CD4-positive, alpha-beta T cell (primary cell): Measurements from ENCODE around the gene VPS13D. TPM values are rescaled to one million over a fixed set of nuclear protein-coding genes. Genes with fewer than 3 reads are reported as not detected.

Source experiments
- ATAC-seq: fragments of 200-7000 bp; cut with Tn5 transposase; one replicate; pipeline ENCODE4 v1.10.0; 2022; ENCODE audit warnings: mild to moderate bottlenecking; ENCODE audit not compliant: poor library complexity
- CTCF ChIA-PET: fragments of 350-600 bp; sonication (Branson Sonifier 250); formaldehyde crosslinking; loops from one replicate; lab custom pipeline; 2021; ENCODE audit warnings: antibody characterized with exemption, inconsistent platforms; lab: Charles Lee
- POLR2A ChIA-PET: fragments of 350-600 bp; sonication (Branson Sonifier 250); formaldehyde crosslinking; loops from one replicate; lab custom pipeline; 2021; ENCODE audit warnings: antibody characterized with exemption, inconsistent platforms; lab: Charles Lee
- DNase-seq, 14 experiments: peaks; one replicate each; pipeline ENCODE4 v3.0.0-alpha.2; 2013 to 2020; ENCODE audit warnings: mixed read lengths in 2 of 14
- H3K27ac ChIP-seq, 2 donors: one replicate each; pipeline versions ENCODE4 v1.5.1 to v1.7.0; 2013; ENCODE audit warnings: low read length in 2 of 2, low read depth in 1 of 2, mild to moderate bottlenecking in 1 of 2
- H3K27me3 ChIP-seq, 2 experiments: 1 replicate in 1 of 2; 2 replicates in 1 of 2; pipeline versions ENCODE4 v1.6.1 to v1.7.0; 2013; ENCODE audit warnings: low read length in 2 of 2, control low read depth in 1 of 2, mild to moderate bottlenecking in 1 of 2, moderate library complexity in 1 of 2; ENCODE audit not compliant: insufficient read depth in 2 of 2, control insufficient read depth in 1 of 2
- H3K36me3 ChIP-seq: one replicate; pipeline ENCODE4 v1.6.1; 2013; ENCODE audit warnings: low read length, control low read depth; ENCODE audit not compliant: insufficient read depth
- H3K4me1 ChIP-seq: one replicate; pipeline ENCODE4 v1.6.1; 2013; ENCODE audit warnings: low read length, control low read depth; ENCODE audit not compliant: insufficient read depth
- H3K4me3 ChIP-seq: one replicate; pipeline ENCODE4 v1.5.1; 2013; ENCODE audit warnings: mild to moderate bottlenecking, low read length, moderate library complexity
- H3K9me3 ChIP-seq, 2 experiments: 1 replicate in 1 of 2; 2 replicates in 1 of 2; pipeline versions ENCODE4 v1.6.1 to v1.7.0; 2013; ENCODE audit warnings: low read length in 2 of 2, mild to moderate bottlenecking in 2 of 2, control low read depth in 1 of 2, moderate library complexity in 1 of 2; ENCODE audit not compliant: control insufficient read depth in 1 of 2, insufficient read depth in 1 of 2
- H3K27ac Mint-ChIP-seq: one replicate; pipeline ENCODE4 v1.8.0; 2020; ENCODE audit warnings: mixed read lengths
- H3K27me3 Mint-ChIP-seq: one replicate; pipeline ENCODE4 v1.8.0; 2021; ENCODE audit warnings: mixed read lengths
- H3K36me3 Mint-ChIP-seq: one replicate; pipeline ENCODE4 v1.8.0; 2021; ENCODE audit warnings: low read depth, mixed read lengths
- H3K4me1 Mint-ChIP-seq: one replicate; pipeline ENCODE4 v1.8.0; 2021; ENCODE audit warnings: low read depth, mixed read lengths
- H3K4me3 Mint-ChIP-seq: one replicate; pipeline ENCODE4 v1.8.0; 2020; ENCODE audit warnings: mild to moderate bottlenecking, mixed read lengths
- H3K9me3 Mint-ChIP-seq: one replicate; pipeline ENCODE4 v1.8.0; 2020; ENCODE audit warnings: mixed read lengths
- intact Hi-C, 2 experiments: fragments of 100-400 bp; cut with DNase I in 1 of 2; cut with micrococcal nuclease in 1 of 2; formaldehyde crosslinking; loops; one replicate each; pipeline versions ENCODE4 v1.15.1 to v1.9.0; 2023 to 2025; cut with DNase I, micrococcal nuclease
- total RNA-seq, 174 experiments: library from RNA in 2 of 174; stranded (reverse) in 2 of 174; gene quantifications; one replicate each; pipeline ENCODE4 v1.2.3 and lab custom pipeline; 2021 to 2026
- TF ChIP-seq, protein P1 (sequence below): fragments of 200-600 bp; IDR thresholded peaks from one replicate; pipeline ENCODE4 v1.8.0; 2022; ENCODE audit warnings: antibody characterized with exemption, mild to moderate bottlenecking

Gene VPS13D
- total RNA-seq, 2 experiments from 2014 or later = 63.0 to 67.3 TPM

DNA sequence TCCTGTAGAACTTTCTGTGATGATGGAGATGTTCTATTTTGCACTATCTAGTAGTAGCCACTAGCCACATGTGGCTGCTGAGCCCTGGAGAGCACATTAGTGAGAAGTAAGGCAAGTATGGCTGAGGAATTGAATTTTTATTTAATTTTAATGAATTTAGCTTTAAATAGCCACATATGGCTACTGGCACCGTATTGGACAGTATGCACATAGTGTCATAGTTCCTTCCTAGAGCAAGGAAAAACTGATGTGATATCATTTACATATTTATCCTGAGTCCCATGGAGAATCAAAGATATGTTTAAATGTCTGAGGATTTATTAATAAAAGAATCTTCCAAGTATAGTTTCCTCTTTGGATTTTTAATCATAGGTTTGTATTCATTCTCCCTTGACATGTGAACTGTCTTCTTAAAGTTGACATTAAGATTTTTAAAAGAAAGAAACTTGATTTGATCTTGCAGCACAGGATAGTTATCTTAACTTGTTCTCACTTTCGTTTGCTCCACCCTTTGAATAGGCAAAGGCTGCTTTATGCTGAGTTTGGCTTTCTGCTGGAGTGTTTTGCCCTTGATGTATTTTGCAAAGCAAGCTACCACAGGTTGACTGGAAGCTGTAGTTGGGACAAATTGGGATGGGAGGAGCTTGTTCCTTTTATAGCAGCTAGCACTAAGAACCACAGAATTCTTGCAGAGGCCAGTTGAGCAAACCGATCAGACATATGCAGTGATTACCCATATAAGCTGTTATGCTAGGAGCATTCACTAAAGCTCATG lies 129.7 kb downstream of the VPS13D start:
- Mint-ChIP-seq H3K4me3 (no peak overlapping the region), H3K4me1 (peaks cover 9% of the 10 kb centered on the region), H3K36me3 (peaks cover 91% of the 10 kb centered on the region), H3K9me3 (no peaks in the 10 kb centered on the region), H3K27me3 (no peaks in the 10 kb centered on the region), H3K27ac (no peak overlapping the region)
- Histone ChIP-seq H3K4me3 (no peak overlapping the region), H3K27me3 (no peaks in the 10 kb centered on the region), H3K4me1 (no peaks in the 10 kb centered on the region), H3K9me3 (no peaks in the 10 kb centered on the region), H3K36me3 (peaks cover 65% of the 10 kb centered on the region), H3K27ac (no peak overlapping the region)
- CTCF ChIA-PET = no interaction called here
- DNase-seq = no peak
- TF ChIP-seq, protein P1, sequence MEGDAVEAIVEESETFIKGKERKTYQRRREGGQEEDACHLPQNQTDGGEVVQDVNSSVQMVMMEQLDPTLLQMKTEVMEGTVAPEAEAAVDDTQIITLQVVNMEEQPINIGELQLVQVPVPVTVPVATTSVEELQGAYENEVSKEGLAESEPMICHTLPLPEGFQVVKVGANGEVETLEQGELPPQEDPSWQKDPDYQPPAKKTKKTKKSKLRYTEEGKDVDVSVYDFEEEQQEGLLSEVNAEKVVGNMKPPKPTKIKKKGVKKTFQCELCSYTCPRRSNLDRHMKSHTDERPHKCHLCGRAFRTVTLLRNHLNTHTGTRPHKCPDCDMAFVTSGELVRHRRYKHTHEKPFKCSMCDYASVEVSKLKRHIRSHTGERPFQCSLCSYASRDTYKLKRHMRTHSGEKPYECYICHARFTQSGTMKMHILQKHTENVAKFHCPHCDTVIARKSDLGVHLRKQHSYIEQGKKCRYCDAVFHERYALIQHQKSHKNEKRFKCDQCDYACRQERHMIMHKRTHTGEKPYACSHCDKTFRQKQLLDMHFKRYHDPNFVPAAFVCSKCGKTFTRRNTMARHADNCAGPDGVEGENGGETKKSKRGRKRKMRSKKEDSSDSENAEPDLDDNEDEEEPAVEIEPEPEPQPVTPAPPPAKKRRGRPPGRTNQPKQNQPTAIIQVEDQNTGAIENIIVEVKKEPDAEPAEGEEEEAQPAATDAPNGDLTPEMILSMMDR = no peak
- POLR2A ChIA-PET = no interaction called here
- intact Hi-C loops = no loop called here
- ATAC-seq = no peak

DNA sequence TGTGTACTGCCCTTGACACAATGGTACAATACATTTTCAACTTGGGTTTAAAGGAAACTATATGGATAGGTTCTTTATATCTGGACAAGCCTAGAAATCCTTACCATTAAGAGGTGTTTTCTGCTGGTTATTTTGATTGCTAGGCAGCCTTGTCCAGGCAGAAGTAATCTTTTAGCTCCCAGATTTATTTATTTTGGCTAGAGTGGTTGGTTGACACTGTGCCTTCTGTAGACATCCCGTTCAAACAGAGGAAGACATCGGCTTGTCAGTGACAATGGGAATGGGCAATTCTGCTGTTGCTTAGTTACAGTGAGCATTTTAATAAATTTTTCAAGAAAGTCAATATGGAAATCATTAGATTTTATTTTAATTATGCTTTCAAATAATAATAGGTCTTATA lies 138.8 kb downstream of the VPS13D start:
- DNase-seq (no peak), ATAC-seq (no peak)
- Mint-ChIP-seq H3K4me3 (no peak overlapping the region), H3K36me3 (peaks cover 79% of the 10 kb centered on the region), H3K27ac (no peak overlapping the region), H3K9me3 (no peaks in the 10 kb centered on the region), H3K27me3 (no peaks in the 10 kb centered on the region), H3K4me1 (peaks cover 4% of the 10 kb centered on the region)
- TF ChIP-seq, protein P1 = no peak
- CTCF ChIA-PET = no interaction called here
- Histone ChIP-seq H3K4me3 (no peak overlapping the region), H3K27me3 (no peaks in the 10 kb centered on the region), H3K27ac (no peak overlapping the region), H3K4me1 (no peaks in the 10 kb centered on the region), H3K36me3 (peaks cover 49% of the 10 kb centered on the region), H3K9me3 (no peaks in the 10 kb centered on the region)
- POLR2A ChIA-PET = no interaction called here
- intact Hi-C loops = no loop called here

DNA sequence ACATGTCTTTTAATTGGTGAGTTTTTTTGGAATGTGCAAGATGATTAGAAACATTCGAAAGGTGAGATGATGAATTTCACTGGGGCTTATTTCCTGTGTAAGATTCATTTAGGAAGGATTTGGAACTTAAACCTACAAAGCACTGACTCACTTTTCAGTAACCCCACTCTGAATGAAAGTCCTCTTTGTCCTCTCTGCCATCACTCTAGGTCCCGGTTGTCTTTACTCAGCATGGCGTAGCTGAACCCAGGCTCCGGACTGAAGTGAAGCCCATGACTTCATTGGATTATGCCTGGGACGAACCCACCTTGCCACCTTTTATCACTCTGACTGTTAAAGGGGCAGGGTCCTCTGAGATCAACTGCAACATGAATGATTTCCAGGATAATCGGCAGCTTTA lies 139.4 kb downstream of the VPS13D start:
- H3K4me3 ChIP-seq = no peak overlapping the region
- intact Hi-C loops = no loop called here
- H3K36me3 ChIP-seq = peaks cover 50% of the 10 kb centered on the region
- Mint-ChIP-seq H3K4me1 (peaks cover 4% of the 10 kb centered on the region), H3K27me3 (no peaks in the 10 kb centered on the region), H3K9me3 (no peaks in the 10 kb centered on the region), H3K36me3 (peaks cover 79% of the 10 kb centered on the region), H3K4me3 (no peak overlapping the region), H3K27ac (no peak overlapping the region)
- TF ChIP-seq, protein P1 = no peak
- no peak for ATAC-seq
- ChIA-PET CTCF (interaction anchor here (0.9 kb wide), 1 partner anchor 249 kb away, joined by 4 read pairs; the partner anchor contains the start of gene DHRS3), POLR2A (no interaction called here)
- no peaks in the 10 kb centered on the region for H3K4me1 ChIP-seq
- DNase-seq = no peak
- H3K27ac ChIP-seq = no peak overlapping the region
- no peaks in the 10 kb centered on the region for H3K27me3 ChIP-seq
- H3K9me3 ChIP-seq = no peaks in the 10 kb centered on the region
